Effector memory CD4-positive, alpha-beta T cell (primary cell): Measurements from ENCODE around the gene ANKS6.

Experiments used
- DNase-seq, 3 donors: peaks; one replicate each; pipeline ENCODE4 v3.0.0-alpha.2; 2020
- H3K27ac ChIP-seq: 2 replicates; pipeline ENCODE4 v1.7.0; 2013; ENCODE audit warnings: mild to moderate bottlenecking, low read length, moderate library complexity; ENCODE audit not compliant: insufficient read depth, poor library complexity, severe bottlenecking
- H3K27me3 ChIP-seq: replicated peaks from 2 replicates; pipeline ENCODE4 v1.7.0; 2013; ENCODE audit warnings: mild to moderate bottlenecking, low read length; ENCODE audit not compliant: insufficient read depth, control insufficient read depth, poor library complexity, severe bottlenecking
- H3K36me3 ChIP-seq: 2 replicates; pipeline ENCODE4 v1.7.0; 2013; ENCODE audit warnings: mild to moderate bottlenecking, low read length, moderate library complexity; ENCODE audit not compliant: control insufficient read depth, insufficient read depth
- H3K4me1 ChIP-seq: 2 replicates; pipeline ENCODE4 v1.7.0; 2013; ENCODE audit warnings: low read length, mild to moderate bottlenecking; ENCODE audit not compliant: control insufficient read depth, insufficient read depth, poor library complexity, severe bottlenecking
- H3K4me3 ChIP-seq: 2 replicates; pipeline ENCODE4 v1.7.0; 2013; ENCODE audit warnings: low read length, low read depth, mild to moderate bottlenecking; ENCODE audit not compliant: insufficient read depth, poor library complexity, severe bottlenecking
- H3K9me3 ChIP-seq: 2 replicates; pipeline ENCODE4 v1.7.0; 2013; ENCODE audit warnings: mild to moderate bottlenecking, low read length, moderate library complexity; ENCODE audit not compliant: control insufficient read depth

Gene ANKS6

DNA sequence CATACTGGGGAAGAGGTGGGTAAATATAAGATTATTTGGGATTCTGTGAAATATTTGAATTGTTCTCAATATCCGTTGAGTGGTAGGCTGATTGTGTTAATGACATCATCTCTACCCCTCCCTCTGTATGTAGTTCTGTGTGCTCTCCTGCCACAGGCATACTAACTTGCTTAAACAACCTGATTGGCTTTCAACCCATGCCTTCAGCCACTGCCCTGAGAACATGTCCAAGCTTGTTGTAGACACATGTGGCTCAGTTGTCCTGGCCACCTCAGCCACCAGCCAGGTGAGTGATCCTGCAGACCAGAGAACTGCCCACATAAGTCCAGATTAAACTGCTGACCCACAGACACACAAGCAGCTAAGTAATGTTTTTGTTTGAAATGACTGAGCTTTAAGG is 31.1 kb downstream of the ANKS6 start:
- H3K4me3 ChIP-seq = no peak overlapping the region
- H3K27ac ChIP-seq = no peak overlapping the region
- H3K36me3 ChIP-seq = no peaks in the 10 kb centered on the region
- no peaks in the 10 kb centered on the region for H3K27me3 ChIP-seq
- H3K4me1 ChIP-seq = no peaks in the 10 kb centered on the region
- DNase-seq = no peak
- no peaks in the 10 kb centered on the region for H3K9me3 ChIP-seq

DNA sequence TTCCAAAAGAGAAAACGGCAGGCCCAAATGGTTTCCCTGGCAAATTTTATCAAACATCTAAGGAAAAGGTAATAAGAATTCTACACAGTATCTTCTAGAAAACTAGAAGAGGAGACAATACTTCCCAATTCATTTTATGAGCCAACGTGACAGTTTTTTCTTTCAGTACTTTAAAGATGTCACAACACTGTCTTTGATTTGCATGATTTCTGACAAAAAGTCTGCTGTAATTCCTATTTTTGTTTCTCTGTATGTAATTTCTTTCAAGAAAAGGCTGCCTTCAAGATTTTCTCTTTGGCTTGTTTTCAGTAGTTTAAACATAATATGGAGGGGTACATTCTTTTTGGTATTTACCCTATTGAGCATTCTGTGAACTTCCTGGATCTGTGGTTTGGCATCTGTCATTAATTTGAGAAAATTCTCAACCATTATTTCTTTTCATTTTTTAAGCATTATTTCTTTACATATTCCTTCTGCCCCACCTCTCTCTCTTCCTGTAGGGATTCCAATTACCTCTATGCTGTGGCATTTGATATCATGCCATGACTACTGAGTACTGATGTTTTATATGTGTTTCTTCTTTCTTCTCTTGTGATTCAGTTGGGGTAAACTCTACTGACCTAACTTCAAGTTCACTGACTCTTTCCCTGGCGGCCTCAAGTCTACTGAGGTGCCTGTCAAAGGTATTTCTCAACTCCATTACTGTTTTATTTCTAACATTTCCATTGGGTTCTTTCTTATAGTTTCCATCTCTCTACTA is 32.2 kb downstream of the ANKS6 start:
- H3K27me3 ChIP-seq = no peaks in the 10 kb centered on the region
- peaks cover 3% of the 10 kb centered on the region for H3K36me3 ChIP-seq
- no peak overlapping the region for H3K27ac ChIP-seq
- H3K9me3 ChIP-seq = no peaks in the 10 kb centered on the region
- no peak for DNase-seq
- no peaks in the 10 kb centered on the region for H3K4me1 ChIP-seq
- no peak overlapping the region for H3K4me3 ChIP-seq

DNA sequence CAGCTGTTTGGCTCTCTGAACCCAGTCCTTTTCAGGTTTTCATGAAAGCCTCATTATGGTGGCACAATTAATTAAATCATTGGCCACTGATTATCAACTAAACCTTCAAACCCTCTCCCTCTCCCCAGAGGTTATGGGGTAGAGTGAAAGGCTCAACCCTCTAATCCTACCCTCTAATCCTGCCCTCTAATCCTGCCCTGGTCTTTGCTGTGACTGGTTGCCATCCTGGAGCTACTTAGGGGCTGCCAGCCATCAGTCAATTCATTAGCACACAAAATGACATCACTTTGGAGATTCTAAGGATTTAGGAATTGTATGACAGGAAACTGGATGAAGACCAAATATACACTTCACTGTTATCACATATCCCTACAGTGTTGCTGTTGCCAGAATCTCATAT is 36.1 kb downstream of the ANKS6 start:
- H3K36me3 ChIP-seq = peaks cover 12% of the 10 kb centered on the region
- no peak for DNase-seq
- H3K27ac ChIP-seq = no peak overlapping the region
- H3K9me3 ChIP-seq = no peaks in the 10 kb centered on the region
- no peaks in the 10 kb centered on the region for H3K4me1 ChIP-seq
- no peak overlapping the region for H3K4me3 ChIP-seq
- no peaks in the 10 kb centered on the region for H3K27me3 ChIP-seq

DNA sequence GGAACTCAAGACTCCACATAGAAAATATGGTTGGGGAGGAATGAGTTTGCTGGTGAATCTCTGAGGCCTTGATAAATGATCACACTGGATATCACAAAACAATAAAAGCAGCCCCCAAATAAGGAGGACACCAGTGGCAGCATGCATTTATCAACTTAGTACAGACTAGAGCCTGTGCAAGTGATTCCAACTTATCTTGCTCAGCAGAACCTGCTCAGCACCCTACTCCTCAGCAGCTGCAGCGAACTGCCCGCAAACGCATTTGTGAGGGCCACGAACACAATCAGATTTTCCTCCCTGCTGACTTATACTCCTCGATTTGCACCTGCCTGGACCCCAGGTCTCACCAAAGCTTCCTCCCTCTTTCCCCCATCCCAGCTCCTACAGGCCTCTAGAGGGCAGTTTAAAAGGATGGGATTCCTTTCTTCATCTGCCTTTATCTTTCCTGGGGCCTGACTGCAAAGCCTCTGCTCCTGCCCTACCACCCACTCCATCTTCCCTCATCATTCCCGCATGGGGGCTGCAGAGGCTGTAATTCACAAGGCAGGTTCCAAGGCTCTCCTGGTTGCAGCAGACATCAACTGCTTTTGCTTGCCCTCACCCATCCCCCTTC is 41.2 kb downstream of the ANKS6 start:
- no peak for DNase-seq
- H3K4me3 ChIP-seq = no peak overlapping the region
- no peaks in the 10 kb centered on the region for H3K9me3 ChIP-seq
- H3K27ac ChIP-seq = no peak overlapping the region
- H3K27me3 ChIP-seq = no peaks in the 10 kb centered on the region
- peaks cover 15% of the 10 kb centered on the region for H3K36me3 ChIP-seq
- no peaks in the 10 kb centered on the region for H3K4me1 ChIP-seq

DNA sequence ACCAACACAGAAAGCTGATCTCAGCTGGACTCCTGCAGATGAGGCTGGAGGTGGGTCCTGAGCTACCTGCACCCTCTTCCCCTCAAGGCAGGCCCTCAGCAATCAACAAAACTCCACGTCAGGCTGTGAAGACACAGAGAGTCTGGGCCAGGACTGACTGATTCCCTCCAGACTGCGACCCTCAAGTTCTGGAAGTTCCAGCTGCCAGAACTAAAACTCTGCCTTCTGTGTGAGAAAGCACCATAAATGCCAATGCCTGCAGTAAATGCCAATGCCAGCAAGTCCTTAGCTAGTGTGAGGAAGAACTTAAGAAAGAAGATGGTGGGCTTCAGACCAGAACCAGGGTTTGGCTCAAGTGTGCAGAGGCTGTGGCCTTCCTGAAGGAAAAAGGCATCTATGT is 45.1 kb downstream of the ANKS6 start:
- Histone ChIP-seq H3K27ac (no peak overlapping the region), H3K4me1 (no peaks in the 10 kb centered on the region), H3K36me3 (peaks cover 3% of the 10 kb centered on the region), H3K27me3 (no peaks in the 10 kb centered on the region), H3K4me3 (no peak overlapping the region), H3K9me3 (no peaks in the 10 kb centered on the region)
- DNase-seq = no peak

DNA sequence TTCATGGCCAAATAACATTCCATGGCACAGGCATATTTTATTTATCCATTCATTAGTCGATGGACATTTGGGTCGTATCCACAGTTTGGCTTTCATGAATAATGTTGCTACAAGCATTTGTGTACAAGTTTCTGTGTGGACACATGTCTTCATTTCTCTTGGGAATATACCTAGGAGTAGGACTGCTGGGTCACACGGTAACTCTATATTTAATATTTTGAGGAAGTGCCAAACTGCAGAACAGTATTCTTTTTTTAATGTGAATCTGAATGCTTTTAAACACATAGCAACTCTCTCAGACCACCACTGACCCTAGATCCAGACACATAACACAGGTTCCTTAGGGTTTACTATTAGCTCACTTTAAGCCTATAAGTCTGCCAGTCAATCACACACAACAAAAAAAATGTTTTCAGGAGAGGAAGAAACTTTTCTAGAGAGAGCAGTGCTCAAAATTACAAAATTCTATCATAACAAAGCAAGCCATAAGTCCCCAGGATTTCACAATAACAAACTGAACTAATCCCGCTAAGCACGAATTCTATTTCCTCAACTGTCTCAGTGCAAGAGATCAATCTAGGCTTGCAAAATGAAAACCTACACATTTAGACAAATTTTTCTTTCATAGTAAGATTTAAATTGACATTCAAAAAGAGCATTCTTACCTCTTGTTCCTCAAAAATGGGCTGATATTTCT is 45.8 kb downstream of the ANKS6 start:
- Histone ChIP-seq H3K27me3 (no peaks in the 10 kb centered on the region), H3K27ac (no peak overlapping the region), H3K9me3 (no peaks in the 10 kb centered on the region), H3K4me1 (no peaks in the 10 kb centered on the region), H3K36me3 (peaks cover 6% of the 10 kb centered on the region), H3K4me3 (no peak overlapping the region)
- no peak for DNase-seq

DNA sequence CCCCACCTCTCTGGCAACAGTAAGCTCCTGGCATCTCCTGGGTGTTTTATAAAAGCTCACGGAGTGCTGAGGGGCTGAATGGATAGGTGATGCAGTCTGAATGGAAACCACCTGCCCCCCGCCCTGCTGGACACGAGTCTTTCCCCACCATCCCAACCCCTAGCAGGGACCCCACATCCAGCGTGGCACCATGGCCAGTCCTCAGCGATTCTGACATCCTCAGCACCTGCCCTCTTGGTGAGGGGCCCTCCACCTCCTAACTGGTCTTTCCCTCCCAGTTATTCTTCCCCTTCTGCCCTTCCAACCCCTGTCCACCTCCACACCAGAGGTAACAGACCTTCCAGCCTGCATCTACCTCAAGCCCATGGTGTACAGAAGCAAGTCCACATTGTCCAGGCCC is 48.9 kb downstream of the ANKS6 start:
- no peak overlapping the region for H3K4me3 ChIP-seq
- H3K4me1 ChIP-seq = no peaks in the 10 kb centered on the region
- no peaks in the 10 kb centered on the region for H3K27me3 ChIP-seq
- no peaks in the 10 kb centered on the region for H3K9me3 ChIP-seq
- no peak for DNase-seq
- H3K27ac ChIP-seq = no peak overlapping the region
- H3K36me3 ChIP-seq = peaks cover 5% of the 10 kb centered on the region

DNA sequence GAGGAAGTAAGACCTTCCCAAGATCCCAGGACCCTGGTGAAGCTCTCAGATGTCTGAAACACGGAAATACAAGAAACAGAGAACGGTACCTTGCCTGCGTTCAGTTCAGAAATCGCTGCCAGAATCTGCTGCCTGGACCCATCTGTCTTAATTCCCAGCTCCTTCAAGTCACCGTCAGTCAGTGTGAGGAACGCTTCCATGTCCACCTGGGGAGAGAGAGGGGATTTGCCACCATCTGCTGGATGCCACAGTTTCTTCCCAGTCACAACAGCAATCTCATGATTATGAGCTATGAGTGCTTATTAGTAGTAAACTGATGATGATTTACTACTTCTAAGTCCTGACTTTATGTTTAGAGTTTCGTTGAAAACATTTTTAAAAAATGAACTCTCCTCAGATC is 50.9 kb downstream of the ANKS6 start:
- no peak for DNase-seq

DNA sequence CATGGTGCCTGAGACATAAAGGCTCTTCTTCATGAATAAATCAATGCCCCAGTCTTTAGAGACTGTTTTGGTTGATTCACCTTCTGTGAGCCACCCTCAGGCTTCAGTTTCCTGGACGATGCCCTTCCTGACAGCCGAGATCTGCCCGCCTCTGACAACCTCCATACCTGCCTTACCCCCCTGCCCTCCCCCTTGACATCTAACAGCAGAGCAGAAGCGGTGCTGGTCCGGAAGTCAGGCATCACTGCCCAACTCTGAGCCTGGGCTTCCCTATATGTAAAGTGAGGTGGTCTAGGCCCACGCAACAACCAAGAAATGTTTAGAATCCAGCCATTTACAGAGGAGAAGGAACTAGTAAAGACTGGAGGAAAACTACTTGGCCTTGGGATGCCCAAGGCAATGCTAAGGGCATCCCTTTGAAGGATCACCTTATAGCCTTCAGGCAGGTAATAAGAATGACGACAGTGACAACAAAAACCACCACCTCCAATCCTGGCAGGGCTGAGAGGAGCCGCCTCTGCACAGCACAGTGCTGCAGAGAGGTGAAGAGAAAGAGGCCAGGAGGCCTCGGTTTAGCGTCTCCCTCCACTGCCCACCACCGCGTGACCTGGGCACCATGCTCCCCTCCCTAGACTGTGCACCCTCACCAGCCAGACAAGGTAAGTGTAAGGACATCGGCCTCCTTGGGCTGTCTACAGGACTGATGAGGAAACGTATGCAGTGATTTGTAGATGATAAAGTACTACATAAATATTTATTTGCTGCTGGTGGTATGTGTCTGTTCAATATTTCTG is 52.3 kb downstream of the ANKS6 start:
- H3K27me3 ChIP-seq = no peaks in the 10 kb centered on the region
- H3K4me3 ChIP-seq = no peak overlapping the region
- H3K36me3 ChIP-seq = peaks cover 5% of the 10 kb centered on the region
- no peak overlapping the region for H3K27ac ChIP-seq
- no peak for DNase-seq
- H3K9me3 ChIP-seq = no peaks in the 10 kb centered on the region
- no peaks in the 10 kb centered on the region for H3K4me1 ChIP-seq

More for the DNA sequence above, 50.9 kb downstream of the ANKS6 start:
- H3K27me3 ChIP-seq = no peaks in the 10 kb centered on the region
- H3K9me3 ChIP-seq = no peaks in the 10 kb centered on the region
- no peak overlapping the region for H3K4me3 ChIP-seq
- H3K27ac ChIP-seq = no peak overlapping the region
- no peaks in the 10 kb centered on the region for H3K4me1 ChIP-seq
- peaks cover 5% of the 10 kb centered on the region for H3K36me3 ChIP-seq
